NCI-H1930 (cell line): ENCODE measurements around the gene STRIP2.
"Not testable (repeated sequence)": the region's sequence is repeated elsewhere in the genome, so short reads cannot be mapped to it uniquely, and the experiment has no call there.

Experiments
- DNase-seq, 2 experiments: peaks; one replicate each; lab custom pipeline; 2025; lab: John Stamatoyannopoulos, UW

STRIP2 gene

DNA sequence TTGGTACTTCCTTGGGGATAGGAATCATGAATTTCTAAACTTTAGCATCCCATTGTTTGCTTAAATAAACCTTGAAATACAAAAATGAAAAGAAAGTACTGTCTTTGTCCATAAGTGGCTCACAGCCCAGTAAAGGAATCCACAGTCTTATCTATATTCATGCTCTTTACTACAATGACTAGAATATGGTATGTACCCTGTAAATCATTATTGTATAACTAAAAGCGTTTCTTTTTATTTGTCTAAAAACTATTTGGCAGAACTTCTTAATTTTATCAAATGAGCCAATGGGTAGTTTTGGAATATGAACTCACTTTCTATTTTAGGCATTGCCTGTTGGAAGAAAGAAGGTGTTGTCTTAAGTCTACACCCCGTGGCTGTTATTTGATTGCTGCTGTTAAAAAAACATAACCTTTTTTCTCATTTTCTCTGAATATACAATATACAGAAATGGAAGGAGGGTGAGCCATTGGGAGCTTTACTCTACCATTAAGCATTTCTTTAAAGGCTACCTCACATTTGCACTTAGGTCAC is 12.4 kb upstream of the STRIP2 start:
- DNase-seq = no peak

DNA sequence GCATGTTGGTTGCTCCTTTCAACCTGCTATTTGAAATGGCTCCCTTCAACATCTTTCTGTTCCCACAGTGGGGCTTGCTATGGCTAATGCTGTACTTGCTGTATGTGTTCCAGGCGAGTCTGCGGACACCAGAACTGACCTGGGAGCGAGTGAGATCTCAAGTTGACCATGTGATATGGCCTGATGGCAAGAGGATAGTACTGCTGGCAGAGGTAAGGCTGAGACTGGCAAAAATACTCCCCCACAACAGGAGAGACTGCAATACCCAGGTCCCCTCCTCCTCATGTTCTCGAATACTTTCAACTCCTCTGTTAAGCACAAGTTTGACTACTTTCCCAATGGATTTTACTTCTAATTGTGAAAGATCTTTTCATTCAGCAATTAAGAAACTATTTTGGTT is 11.5 kb upstream of the STRIP2 start:
- DNase-seq = no peak

DNA sequence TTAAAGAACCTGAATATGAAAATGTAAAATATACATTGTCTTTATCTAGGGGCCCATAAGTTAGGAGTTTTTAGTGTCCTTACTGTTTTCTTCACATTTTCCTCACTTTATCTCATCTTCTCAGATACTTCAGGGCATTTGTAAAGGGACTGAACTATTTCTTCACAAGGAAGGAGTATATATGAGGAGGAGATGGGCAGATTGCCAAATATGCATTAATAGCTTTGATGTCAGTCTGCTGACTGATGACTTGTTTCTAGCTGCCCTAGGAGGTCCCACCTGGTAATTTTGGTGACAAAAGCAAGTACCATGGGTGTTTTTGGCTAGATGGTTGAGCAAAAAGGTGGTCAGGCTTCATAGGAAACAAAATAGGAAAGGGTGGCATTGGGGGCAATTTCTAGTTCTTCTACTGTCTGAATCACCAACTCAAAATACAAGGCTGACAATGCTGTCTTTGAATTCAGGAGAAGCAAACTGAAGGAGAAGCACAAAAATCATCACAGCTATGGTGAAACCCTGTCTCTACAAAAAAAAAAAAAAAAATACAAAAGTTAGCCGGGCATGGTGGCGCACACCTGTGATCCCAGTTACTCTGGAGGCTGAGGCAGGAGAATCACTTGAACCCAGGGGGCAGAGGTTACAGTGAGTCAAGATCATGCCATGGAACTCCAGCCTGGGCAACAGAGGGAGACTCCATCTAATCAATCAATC is 10.4 kb upstream of the STRIP2 start:
- DNase-seq = no peak

DNA sequence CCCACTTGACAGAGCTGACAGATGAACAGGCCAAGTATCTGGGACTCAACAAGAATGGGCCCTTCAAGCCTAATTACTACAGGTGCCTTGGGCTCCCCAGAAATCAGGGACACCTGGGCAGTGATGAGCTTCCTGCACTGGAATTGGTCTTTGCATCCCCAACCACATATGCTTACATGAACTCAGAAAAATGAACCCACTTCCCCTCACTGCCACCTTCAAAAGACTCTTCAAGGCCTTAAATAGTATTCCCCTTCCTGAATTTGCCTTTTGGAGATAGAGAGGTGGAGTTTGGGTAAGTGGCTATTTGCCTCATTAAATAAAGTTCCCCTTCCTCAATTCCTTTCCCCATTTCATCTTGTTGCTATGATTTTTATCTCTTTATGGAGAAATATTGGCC is 7.8 kb upstream of the STRIP2 start:
- no peak for DNase-seq

DNA sequence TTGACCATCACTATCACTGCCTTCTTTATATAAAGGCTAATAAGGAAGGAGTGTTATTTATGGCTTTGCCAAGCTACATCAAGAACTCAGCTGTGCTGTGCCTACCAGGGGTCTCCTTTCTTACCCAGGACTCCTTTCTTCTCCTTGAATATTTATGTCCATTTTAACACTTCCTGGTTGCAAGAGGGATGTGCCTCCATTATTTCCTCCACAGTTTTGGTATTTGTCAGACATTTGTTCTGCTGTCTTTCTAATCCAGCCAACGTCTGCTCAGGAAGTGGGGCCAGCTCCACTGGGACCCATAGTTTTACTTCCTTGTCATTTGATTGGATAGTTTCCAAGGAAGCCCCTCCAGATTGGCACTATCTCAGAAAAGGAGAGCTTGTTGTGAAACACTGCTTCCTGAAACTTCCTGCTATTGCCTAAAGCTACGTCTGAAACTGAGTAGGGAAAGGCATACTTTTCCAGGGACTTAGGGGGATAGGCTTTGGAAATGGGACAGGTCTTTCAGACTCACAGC is 6.6 kb upstream of the STRIP2 start:
- DNase-seq = no peak

DNA sequence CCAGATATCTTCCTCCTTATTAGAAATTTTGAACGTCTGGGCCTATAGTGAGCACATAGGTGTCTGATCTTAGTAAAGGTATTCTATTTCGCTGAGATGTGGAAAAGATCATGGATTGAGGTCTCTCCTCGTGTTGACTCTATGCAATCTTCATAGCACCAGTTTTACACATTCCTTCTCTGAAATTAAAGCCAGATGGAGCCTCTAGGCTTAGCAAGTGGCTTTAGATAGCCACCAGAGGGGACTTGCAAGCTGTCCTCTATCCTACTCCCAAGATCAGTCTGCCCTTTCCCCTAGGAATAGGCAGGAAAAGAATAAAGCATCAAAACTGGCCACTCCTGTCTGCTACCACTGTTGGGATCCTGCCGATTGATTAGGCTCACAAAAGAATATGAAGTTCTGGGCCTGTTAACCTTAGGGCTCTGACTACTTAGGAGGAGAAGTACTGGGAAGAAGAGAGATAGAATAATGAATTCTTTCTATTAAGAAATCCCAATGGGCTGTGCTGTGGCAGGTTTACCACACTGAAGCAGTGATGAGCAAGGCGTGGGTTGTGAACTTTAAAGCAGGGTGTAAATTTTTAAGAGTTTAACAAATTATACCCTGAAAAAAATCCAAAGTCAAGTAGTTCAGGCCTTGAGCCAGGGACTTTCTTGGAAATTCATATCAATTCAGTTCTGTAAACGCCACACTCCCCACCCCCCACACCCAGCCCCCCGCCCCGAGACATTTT is 2.2 kb upstream of the STRIP2 start:
- no peak for DNase-seq

DNA sequence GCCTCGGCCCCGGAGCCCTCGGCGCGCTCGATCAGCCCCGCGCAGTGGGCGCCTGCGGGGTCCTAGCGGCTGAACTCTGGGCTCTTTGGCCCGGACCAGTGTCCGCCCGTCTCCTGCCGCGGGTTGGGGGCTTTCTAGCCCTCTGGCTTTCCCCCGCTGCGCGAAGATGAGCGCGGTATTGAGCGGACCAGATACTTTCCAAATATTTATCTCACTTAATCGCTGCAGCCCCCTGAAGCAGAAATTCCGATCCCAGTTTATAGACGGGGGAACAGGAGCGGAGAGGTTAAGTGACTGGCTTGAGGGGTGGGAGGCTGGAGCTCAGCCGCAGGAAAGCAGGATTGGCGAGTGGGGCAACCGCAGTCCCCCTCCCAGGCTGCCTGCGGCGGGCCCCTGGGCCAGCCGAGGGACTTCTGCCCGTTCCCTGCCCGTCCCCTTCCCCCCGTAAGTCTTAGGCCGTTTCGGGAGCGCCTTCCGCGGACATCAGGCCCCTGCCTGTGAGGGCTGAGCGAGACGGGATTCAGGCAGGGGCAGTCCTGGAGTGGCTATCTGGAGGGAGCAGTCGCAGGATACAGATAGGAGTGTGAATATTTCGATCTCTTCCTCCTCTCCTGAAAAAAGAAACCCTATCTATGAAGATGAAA is 565 bp downstream of the STRIP2 start:
- no peak for DNase-seq

DNA sequence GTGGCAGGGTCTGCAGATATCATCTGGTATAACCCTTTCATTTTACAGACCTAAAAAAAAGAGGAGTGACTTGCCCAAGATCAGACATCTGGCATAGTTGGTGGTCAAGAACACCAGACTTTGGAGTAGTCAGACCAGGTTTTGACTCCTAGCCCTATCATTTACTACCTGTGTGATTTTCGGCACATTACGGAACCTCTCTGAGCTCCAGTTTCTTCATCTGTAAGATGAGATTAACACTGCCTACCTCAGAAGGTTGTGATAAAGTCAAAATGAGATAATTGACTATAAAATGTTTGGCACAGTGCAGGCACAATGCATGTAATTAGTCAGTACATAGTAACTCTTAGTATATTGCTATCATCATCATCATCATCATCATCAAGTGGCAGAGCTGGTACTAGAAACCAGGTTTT is 1.2 kb downstream of the STRIP2 start:
- no peak for DNase-seq

DNA sequence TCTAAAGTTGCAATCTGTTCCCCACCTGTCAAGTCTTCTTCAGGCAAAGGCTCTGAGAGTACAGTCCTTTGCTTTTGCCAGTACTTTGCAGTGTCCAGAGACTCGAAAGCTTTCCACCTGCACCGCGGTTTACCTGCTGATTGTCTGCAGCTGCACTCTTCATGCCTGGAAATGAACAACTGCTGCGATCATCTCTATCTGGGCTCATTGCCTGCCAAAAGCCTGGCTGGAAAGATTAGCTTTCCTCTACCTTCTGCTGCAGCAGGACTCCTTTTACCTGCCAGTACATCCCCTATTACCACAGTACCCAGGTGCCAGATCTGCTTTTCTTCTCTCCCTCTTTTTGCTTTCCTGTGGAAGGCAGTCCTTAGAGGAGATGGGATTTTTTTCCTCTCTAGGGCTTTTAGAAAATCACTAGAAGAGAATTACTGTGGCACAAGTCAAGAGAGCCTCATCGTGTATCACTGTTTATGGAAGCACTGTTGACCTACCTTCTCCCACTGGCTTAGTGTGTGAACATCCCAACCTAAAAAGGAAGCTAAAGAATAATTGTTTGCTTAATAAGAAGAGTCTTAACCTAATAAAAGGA is 2.2 kb downstream of the STRIP2 start:
- no peak for DNase-seq

DNA sequence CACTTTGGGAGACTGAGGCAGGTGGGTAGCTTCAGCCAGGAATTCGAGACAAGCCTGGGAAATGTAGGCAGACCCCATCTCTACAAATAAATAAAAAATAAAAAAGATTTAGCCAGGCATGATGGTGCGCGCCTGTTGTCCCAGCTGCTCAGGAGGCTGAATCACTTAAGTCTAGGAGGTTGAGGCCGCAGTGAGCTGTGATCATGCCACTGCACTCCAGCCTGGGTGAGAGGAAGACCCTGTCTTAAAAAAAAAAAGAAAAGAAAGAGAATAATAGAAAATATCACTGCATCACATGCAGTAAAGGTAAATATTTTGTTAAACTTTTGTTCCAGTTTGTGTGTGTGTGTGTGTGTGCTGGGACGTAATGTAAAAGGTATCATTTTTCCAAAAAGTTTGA is 3.0 kb downstream of the STRIP2 start:
- DNase-seq = no peak

DNA sequence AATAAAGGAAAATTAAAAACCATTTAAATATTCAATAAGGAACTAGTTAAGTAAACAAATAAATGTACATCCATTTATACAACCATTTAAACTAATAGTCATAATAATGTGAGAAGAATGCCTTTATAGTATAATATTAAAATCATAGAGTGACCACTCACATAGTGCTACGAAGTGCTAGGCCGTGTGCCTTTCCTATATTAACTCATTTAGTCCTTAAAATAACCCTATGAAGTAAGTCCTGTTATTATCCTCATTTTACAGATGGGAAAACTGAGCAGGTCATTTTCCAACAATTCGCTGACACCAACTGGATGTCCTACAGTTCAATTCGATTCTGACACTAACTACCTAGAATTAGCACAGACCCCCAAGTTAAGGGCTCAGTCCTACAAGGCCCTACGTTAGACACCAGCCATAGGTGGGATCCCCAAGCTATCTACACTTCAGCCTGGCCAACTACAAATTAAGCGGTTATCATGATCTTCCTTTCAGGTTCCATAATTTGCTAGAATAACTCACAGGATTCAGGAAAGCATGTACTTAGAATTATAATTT is 4.1 kb downstream of the STRIP2 start:
- no peak for DNase-seq

DNA sequence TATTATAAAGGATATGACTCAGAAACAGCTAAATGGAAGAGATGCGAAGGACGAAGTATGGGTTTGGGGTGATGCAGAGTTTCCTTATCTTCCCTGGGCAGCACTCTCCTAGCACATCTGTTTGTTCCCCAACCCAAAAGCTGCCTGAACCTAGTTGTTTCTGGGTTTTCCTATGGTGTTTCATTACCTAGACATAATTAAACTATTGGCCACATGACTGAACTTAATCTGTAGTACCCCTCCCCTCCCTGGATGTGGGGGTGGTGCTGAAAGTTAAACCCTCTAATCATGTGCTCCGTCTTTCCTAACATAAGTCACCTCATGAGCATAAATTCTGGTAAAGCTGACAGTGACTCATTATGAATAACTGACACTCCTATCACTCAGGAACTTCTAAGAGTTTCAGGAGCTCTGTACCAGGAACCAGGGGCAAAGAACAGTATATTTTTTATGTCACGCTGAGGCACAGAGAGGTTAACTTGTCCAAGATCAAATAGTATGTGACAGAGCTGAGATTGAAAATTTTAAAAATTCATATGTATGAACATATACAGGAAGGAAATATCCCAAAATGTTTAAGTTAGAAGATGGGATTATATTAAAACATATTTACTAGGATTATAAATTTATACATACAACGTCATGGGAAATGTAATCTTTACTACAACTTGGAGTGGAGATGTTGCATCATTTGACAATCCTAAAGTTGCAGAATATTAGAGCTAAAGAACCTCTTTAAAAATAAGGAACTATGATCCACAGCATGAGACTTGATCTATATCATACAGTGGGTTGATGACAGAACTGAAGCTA is 4.8 kb downstream of the STRIP2 start:
- DNase-seq = no peak

DNA sequence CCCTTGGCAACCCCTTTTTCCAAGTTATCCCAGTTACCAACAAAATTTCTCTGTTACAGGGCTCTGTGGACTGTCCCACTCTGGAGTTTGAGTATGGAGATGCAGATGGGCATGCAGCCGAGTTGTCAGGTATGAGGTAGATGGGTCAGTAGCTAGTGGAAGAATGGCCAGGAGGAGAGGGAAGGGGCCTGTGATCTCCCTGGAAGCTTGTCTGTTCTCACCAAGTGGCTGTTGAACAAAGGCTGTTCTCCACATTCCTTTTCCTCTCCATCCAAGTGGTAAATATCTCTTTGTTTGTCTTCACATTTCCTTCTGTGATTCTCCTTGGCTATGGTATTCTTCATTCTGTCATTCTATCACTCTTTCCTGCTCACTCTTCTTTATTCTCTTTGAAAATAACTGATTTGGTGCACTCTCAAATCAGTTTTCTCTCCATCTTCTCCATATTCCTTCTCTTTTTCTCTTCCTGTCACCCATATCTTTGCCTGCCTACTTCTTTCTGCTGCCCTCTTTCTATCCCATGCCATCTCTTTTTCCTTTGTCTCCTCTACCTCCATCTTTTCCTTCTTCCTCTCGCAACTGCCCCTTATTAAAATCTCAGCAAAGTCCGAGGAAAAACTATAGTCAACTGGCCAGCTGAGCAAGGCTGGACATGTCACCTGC is 5.9 kb downstream of the STRIP2 start:
- DNase-seq = no peak

DNA sequence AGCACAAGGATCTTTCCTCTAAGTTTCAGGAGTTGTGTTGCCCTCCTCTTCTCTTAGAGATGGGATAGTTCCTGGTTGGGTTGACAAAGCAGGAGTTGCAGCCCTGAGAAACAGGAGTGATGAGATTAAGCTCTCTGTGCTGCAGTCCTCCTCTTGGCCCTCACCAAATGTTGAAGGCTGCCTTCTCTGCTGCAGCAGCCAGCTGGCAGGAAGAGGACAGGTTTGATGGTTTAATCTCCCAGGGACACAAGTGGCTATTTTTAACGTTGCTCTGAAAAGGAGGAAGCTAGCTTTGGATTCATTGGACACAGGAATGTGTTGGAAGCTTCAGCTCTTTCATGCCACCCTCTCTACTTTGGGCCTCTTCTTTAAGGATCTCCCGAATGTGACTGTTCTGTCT is 9.4 kb downstream of the STRIP2 start:
- DNase-seq = no peak

DNA sequence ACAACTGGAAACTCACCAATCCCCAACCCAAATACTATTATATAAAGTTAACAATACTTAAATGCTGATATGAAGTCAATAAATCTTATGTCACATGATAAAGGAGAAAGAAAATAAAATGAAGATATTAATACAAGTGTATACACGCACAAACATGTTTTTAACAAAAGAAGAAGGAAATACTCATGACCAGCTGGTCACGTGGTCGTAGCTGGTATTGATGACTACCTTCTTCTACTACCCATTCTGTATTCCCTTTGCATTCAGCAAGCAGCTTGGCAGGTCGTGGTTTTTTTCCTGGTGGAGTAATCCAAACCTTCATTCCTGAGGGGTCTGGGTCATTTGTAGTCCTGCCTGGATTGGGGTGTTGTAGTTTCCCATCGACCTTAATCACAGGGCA is 10.5 kb downstream of the STRIP2 start:
- DNase-seq = not testable (repeated sequence)

DNA sequence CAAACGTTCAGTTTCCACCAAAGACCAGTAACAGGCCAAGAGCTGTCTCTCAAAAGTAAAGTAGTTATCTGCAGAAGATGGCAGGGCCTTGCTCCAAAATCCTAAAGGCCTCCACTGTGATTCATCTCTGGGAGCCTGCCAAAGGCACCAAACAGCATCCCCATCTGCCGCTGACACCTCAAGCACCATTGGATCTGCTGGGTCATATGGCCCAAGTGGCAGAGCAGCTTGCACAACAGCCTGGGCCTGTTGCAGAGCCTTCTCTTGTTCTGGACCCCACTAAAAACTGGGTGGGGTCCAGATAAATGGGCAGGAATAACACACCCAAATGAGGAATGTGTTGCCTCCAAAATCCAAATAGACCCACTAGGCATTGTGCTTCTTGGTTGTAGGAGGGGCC is 12.7 kb downstream of the STRIP2 start:
- not testable (repeated sequence) for DNase-seq

DNA sequence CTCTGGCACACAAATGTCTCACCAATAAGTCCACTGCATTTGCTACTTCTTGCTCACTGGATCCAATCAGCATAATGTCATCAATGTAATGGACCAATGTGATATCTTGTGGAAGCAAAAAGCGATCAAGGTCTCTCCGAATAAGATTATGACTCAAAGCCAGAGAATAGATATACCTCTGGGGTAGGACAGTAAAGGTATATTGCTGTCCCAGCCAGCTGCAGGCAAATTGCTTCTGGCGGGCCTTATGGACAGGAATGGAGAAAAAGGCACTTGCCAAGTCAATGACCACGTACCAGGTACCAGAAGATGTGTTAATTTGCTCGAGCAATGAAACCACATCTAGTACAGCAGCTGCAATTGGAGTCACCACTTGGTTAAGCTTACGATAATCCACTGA is 13.2 kb downstream of the STRIP2 start:
- not testable (repeated sequence) for DNase-seq

DNA sequence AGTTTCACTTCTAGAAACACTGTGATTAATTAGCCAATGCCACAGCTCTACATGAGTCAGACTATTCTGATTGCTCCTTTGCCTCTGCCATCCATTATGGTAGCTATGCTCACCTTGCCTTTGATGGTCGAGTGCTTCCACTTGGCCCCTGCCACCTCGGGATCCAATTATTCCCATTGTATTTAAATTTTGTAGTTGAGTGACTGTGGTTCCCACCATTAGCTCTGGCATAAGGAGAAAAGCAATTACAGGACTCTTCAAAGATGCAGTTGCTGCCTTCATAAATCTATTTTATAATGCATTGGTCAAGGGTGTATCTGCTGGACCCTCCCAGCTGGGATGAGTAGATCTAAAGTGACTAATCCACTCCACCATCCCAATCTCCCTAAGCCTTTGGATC is 14.4 kb downstream of the STRIP2 start:
- DNase-seq = not testable (repeated sequence)

DNA sequence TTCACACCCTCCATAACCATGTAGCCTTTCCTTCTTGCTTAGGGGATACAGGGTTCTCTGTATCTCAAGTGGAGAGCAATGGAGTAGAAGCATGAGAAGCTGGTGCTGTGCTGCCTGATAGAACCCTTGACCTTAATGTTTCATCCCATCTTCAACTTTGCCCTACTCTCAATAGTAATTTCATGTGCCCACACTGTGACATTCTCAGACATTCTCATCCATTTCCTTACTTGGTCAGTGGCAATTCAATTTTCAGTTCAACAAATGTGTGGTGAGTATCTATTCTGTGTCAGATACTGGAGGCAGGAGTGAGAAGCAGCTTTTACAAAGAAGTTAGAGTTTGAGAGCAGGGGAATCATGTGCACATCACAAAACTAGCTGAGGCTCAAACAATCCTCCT is 16.1 kb downstream of the STRIP2 start:
- DNase-seq = no peak

DNA sequence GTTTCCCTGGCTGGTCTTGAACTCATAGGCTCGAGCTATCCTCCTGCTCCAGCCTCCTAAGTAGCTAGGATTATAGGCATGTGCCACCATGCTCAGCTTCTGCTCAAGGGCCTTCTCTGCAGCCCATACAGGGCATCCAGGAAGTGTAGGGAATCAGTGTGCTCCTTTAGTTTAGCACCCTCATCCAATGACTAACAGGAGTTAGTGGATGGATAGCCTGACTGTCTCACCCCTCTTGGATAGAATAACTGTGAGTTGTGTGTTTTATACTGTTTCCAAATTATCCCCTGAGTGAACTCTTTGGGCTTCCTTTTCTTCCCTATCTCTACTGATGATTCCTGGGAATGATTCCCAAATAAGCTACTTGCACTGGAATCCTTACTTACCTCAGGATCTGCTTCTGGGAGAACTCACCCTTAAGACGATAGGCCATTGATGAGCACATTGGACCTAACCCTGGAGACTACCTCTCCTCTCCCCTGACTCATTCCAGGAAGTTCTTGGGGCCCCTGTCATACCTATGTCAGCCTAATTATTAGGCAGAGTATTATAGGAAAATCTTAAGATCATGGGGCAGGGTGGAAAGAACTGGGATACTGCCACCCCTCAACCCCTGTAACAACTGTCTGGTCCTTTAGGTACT is 18.5 kb downstream of the STRIP2 start:
- no peak for DNase-seq
